ENCODE measurements around the gene CORO7. TPM values are rescaled to one million over a fixed set of nuclear protein-coding genes. Genes with fewer than 3 reads are reported as not detected.

Gene CORO7
- total RNA-seq (10 to 100 TPM; 10.0 to 34.6 (median 19.1) TPM), polyA plus RNA-seq (10 to 100 TPM; 10.8 to 43.4 (median 12.5) TPM)

GRCh38 chr16:4416200-4417032 lies at the start of gene CORO7:
Gene CORO7 (minus strand): TSS chr16:4416596. CDS start chr16:4416518, 78 bp downstream.
- 0% methylated on average over 92 of the region's 92 CpGs for WGBS, 2 donors
- intact Hi-C loops (cut with DNase I): no loop called here
- H3K36me3 ChIP-seq: peaks cover 0 to 9% (median 0%) of the 10 kb centered on the region in 4 donors
- H3K27me3 ChIP-seq: no peaks in the 10 kb centered on the region
- DNase-seq: peak; percentile 98
- H3K27ac ChIP-seq: peak within 1 kb of the TSS; percentile 73 to 80 (median 79)
- TF ChIP-seq POLR2A (IDR thresholded peaks at IDR 0.05) (no peak), CTCF (IDR thresholded peaks at IDR 0.05) (peak in 1 of 4 experiments; percentile 11), POLR2AphosphoS5 (IDR thresholded peaks at IDR 0.05) (peak; percentile 49 to 90 (median 86))
- no peaks in the 10 kb centered on the region for H3K9me3 ChIP-seq
- H3K4me3 ChIP-seq: peak within 1 kb of the TSS; percentile 52 to 94 (median 85)
- peaks cover 0 to 35% (median 24%) of the 10 kb centered on the region in 4 donors for H3K4me1 ChIP-seq

DNA sequence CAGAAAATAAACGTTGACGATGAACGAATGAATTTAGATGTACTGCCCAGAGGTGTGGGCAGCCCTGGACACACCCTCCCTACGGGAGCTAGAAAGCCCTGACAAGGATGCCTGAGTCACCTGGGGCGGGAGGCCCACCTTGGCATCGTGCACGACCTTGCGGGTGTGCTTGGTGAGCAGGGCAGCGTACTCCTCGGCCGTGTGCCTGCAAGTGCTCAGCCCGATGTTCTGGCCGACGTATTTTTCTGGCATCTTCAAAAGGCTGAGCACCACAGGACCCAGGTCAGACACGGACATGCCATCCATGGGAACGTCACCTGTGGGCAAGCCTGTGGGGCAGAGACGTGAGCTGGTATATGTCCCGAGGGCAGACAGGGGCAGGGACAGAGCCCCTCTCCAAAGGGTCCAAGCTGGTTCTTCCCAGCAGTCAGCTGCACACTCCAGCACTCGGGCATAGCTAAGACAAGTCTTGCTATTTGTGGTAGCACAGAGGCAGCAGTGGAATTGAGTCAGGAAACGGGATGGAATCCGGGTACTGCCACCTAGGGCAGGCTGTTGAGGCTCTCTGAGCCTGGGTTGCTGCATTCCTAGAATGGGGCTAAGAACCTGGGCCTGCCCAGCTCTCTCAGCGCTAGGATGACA lies 47.2 kb upstream of the CORO7 start:
- no peak overlapping the region for H3K27ac ChIP-seq
- no peaks in the 10 kb centered on the region for H3K27me3 ChIP-seq
- no peak for TF ChIP-seq EP300 (IDR thresholded peaks at IDR 0.05)
- no peak for TF ChIP-seq POLR2AphosphoS5 (IDR thresholded peaks at IDR 0.05)
- no peak for TF ChIP-seq CTCF (IDR thresholded peaks at IDR 0.05)
- no peak for TF ChIP-seq POLR2A (IDR thresholded peaks at IDR 0.05)
- H3K36me3 ChIP-seq: peaks cover 0 to 45% (median 12%) of the 10 kb centered on the region in 4 donors
- H3K4me3 ChIP-seq: no peak overlapping the region
- WGBS, 2 donors: 84 to 91% methylated on average over 22 of the region's 22 CpGs
- DNase-seq: no peak
- no peaks in the 10 kb centered on the region for H3K4me1 ChIP-seq
- no peaks in the 10 kb centered on the region for H3K9me3 ChIP-seq
- intact Hi-C loops (cut with DNase I): no loop called here

DNA sequence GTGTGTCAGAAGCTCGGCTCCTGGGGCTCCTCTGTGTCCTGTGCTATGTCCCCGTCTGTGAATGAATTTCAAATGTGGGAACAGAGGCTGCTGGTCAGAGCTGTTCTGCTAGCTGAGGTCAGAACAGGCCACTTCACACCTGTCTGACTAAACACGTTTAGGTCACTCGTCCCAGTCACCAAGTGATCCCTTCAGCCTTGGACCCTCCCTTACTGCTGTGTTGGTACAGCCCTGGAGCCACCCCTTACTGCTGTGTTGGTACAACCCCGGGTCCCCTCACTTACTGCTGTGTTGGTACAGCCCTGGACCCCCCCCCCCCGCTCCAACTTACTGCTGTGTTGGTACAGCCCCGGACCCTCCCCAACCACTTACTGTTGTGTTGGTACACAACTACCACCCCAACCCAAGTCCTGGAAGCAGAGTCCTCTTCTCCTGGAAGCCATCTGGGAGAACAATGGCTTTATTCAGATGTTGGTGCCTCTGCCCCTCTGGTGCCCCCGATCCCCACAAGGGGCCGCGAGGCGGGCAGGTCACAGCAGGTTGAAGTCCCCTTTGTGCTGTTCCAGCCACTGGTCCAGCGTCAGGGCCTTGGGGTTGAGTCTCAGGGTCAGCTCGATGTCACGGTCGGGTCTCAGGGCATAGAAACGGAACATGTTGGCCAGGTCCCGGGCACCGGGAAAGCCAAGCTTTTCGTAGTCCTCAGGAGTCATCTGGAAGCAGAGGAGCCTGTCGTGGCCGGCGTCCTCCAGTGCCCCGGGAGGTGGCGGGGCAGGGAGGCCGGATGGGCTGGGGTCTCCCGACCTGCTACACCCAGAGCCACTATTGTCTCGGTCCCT lies 45.1 kb upstream of the CORO7 start:
- H3K36me3 ChIP-seq: peaks cover 12 to 55% (median 18%) of the 10 kb centered on the region in 4 donors
- no peaks in the 10 kb centered on the region for H3K4me1 ChIP-seq
- WGBS, 2 donors: 86 to 90% methylated on average over 27 of the region's 27 CpGs
- no peaks in the 10 kb centered on the region for H3K9me3 ChIP-seq
- no peak for DNase-seq
- intact Hi-C loops (cut with DNase I): no loop called here
- no peaks in the 10 kb centered on the region for H3K27me3 ChIP-seq
- TF ChIP-seq CTCF (IDR thresholded peaks at IDR 0.05): no peak
- TF ChIP-seq POLR2AphosphoS5 (IDR thresholded peaks at IDR 0.05): no peak
- TF ChIP-seq POLR2A (IDR thresholded peaks at IDR 0.05): no peak
- no peak for TF ChIP-seq EP300 (IDR thresholded peaks at IDR 0.05)
- no peak overlapping the region for H3K27ac ChIP-seq
- no peak overlapping the region for H3K4me3 ChIP-seq

- H3K36me3 ChIP-seq: peaks cover 11 to 55% (median 18%) of the 10 kb centered on the region in 4 donors
- 89 to 93% methylated on average over 5 of the region's 5 CpGs for WGBS, 2 donors
- H3K27ac ChIP-seq: no peak overlapping the region
Measured at GRCh38 chr16:4460936-4461249, 44.5 kb upstream of the CORO7 start.

More at GRCh38 chr16:4460936-4461249, 44.5 kb upstream of the CORO7 start:
- TF ChIP-seq POLR2A (IDR thresholded peaks at IDR 0.05) (no peak), EP300 (IDR thresholded peaks at IDR 0.05) (no peak), POLR2AphosphoS5 (IDR thresholded peaks at IDR 0.05) (no peak), CTCF (IDR thresholded peaks at IDR 0.05) (no peak)
- H3K4me1 ChIP-seq: no peaks in the 10 kb centered on the region
- intact Hi-C loops (cut with DNase I): no loop called here
- H3K9me3 ChIP-seq: no peaks in the 10 kb centered on the region
- H3K27me3 ChIP-seq: no peaks in the 10 kb centered on the region
- no peak overlapping the region for H3K4me3 ChIP-seq
- DNase-seq: no peak
